A673 (cell line): Measurements from ENCODE around the gene CTIF. TPM values are rescaled to one million over a fixed set of nuclear protein-coding genes. Genes with fewer than 3 reads are reported as not detected.

Experiments used
- BruUV-seq: library from RNA; stranded (reverse); fragments of 400-500 nt; replicated peaks from 2 replicates; lab custom pipeline; 2021; lab: Mats Ljungman, UMichigan
- CTCF ChIA-PET: fragments of 300-600 bp; sonication (Branson Sonifier 250); formaldehyde crosslinking; loops from one replicate; lab custom pipeline; 2022; ENCODE audit warnings: antibody characterized with exemption; lab: Charles Lee
- POLR2A ChIA-PET: fragments of 300-600 bp; sonication (Branson Sonifier 250); formaldehyde crosslinking; loops from one replicate; lab custom pipeline; 2022; ENCODE audit warnings: antibody characterized with exemption; ENCODE audit not compliant: low non-redundant PET; lab: Charles Lee
- DNase-seq: peaks from one replicate; pipeline ENCODE4 v3.0.0-alpha.2; 2015; ENCODE audit warnings: low spot score
- H3K27ac ChIP-seq: fragments of 200-600 bp; sonication (generic); 2 replicates; pipeline ENCODE4 v1.5.1; 2016; ENCODE audit warnings: mixed run types, low read depth, mild to moderate bottlenecking, mixed read lengths, antibody characterized with exemption, low read length; ENCODE audit not compliant: poor library complexity, severe bottlenecking
- H3K27me3 ChIP-seq: fragments of 200-600 bp; sonication (generic); replicated peaks from 2 replicates; pipeline ENCODE4 v1.6.1; 2017; ENCODE audit warnings: mixed run types, low read depth, mild to moderate bottlenecking, mixed read lengths, antibody characterized with exemption, low read length; ENCODE audit not compliant: insufficient read depth, poor library complexity
- H3K36me3 ChIP-seq: fragments of 200-600 bp; sonication (generic); 2 replicates; pipeline ENCODE4 v1.6.1; 2016; ENCODE audit warnings: mixed run types, mild to moderate bottlenecking, mixed read lengths, antibody characterized with exemption, low read length; ENCODE audit not compliant: insufficient read depth, poor library complexity, severe bottlenecking
- H3K4me1 ChIP-seq: fragments of 200-600 bp; sonication (generic); 2 replicates; pipeline ENCODE4 v1.6.1; 2017; ENCODE audit warnings: mixed run types, mild to moderate bottlenecking, mixed read lengths, antibody characterized with exemption, low read length; ENCODE audit not compliant: insufficient read depth, poor library complexity, severe bottlenecking
- H3K4me3 ChIP-seq: fragments of 200-600 bp; sonication (generic); 2 replicates; pipeline ENCODE4 v1.5.1; 2016; ENCODE audit warnings: low read depth, mixed run types, mild to moderate bottlenecking, mixed read lengths, low read length; ENCODE audit not compliant: poor library complexity, severe bottlenecking
- H3K9me3 ChIP-seq: fragments of 200-600 bp; sonication (generic); 2 replicates; pipeline ENCODE4 v1.6.1; 2016; ENCODE audit warnings: mixed run types, low read depth, mild to moderate bottlenecking, mixed read lengths, antibody characterized with exemption, low read length; ENCODE audit not compliant: poor library complexity, severe bottlenecking
- CTCF ChIP-seq: fragments of 300-800, 200-600 bp; sonication (generic); conservative IDR thresholded peaks from 2 replicates; pipeline ENCODE4 v1.5.1; 2017; ENCODE audit warnings: low read depth, mild to moderate bottlenecking, antibody characterized with exemption, low read length, moderate library complexity, mixed read lengths
- EZH2 ChIP-seq: fragments of 200-600 bp; sonication (generic); IDR thresholded peaks from 2 replicates; pipeline ENCODE4 v1.6.1; 2017; ENCODE audit warnings: borderline replicate concordance, low read depth, mild to moderate bottlenecking, mixed read lengths, antibody characterized with exemption, low read length; ENCODE audit not compliant: poor library complexity, severe bottlenecking
- intact Hi-C: fragments of 100-400 bp; cut with micrococcal nuclease; formaldehyde crosslinking; loops from one replicate; pipeline ENCODE4 v1.10.0; 2022; ENCODE audit not compliant: unreplicated experiment
- total RNA-seq: library from RNA; stranded (reverse); gene quantifications from 2 replicates; pipeline ENCODE4 v1.2.3, GENCODE V29; 2021

Gene CTIF
- total RNA-seq, 1 experiment from 2014 or later: 23.5 TPM

- TF ChIP-seq EZH2 (no peak), CTCF (no peak)
- Histone ChIP-seq H3K27me3 (no peaks in the 10 kb centered on the region), H3K4me1 (peaks cover 53% of the 10 kb centered on the region), H3K9me3 (no peaks in the 10 kb centered on the region), H3K4me3 (no peak overlapping the region), H3K27ac (no peak overlapping the region), H3K36me3 (no peaks in the 10 kb centered on the region)
- ChIA-PET CTCF (no interaction called here), POLR2A (no interaction called here)
- no peak for DNase-seq
- intact Hi-C loops: no loop called here
- no TSS peak for BruUV-seq
These were observed 298.2 kb downstream of the CTIF start for GRCh38 chr18:48836806-48837615.

GRCh38 chr18:48837676-48838075 is 298.8 kb downstream of the CTIF start:
- POLR2A ChIA-PET: no interaction called here
- no peaks in the 10 kb centered on the region for H3K27me3 ChIP-seq
- TF ChIP-seq CTCF (no peak), EZH2 (no peak)
- H3K9me3 ChIP-seq: no peaks in the 10 kb centered on the region
- no TSS peak for BruUV-seq
- no peaks in the 10 kb centered on the region for H3K36me3 ChIP-seq
- intact Hi-C loops: no loop called here
- DNase-seq: no peak
- no peak overlapping the region for H3K4me3 ChIP-seq
- CTCF ChIA-PET: no interaction called here
- H3K4me1 ChIP-seq: peaks cover 57% of the 10 kb centered on the region
- H3K27ac ChIP-seq: no peak overlapping the region

GRCh38 chr18:48838166-48838775 is 299.4 kb downstream of the CTIF start:
- Histone ChIP-seq H3K4me3 (no peak overlapping the region), H3K27me3 (no peaks in the 10 kb centered on the region), H3K27ac (no peak overlapping the region), H3K36me3 (no peaks in the 10 kb centered on the region), H3K9me3 (no peaks in the 10 kb centered on the region), H3K4me1 (peaks cover 54% of the 10 kb centered on the region)
- DNase-seq: no peak
- BruUV-seq: no TSS peak
- ChIA-PET CTCF (no interaction called here), POLR2A (no interaction called here)
- intact Hi-C loops: no loop called here
- TF ChIP-seq EZH2 (no peak), CTCF (no peak)
